GM21825 (cell line): Measurements from ENCODE around the gene OR10H1.
"Not testable (repeated sequence)": the region's sequence is repeated elsewhere in the genome, so short reads cannot be mapped to it uniquely, and the experiment has no call there.

Source experiments
- ATAC-seq: cut with Tn5 transposase; IDR thresholded peaks from one replicate; pipeline ENCODE4 v1.9.1; 2021; ENCODE audit warnings: mild to moderate bottlenecking, moderate library complexity; ENCODE audit not compliant: unreplicated experiment

Gene OR10H1

DNA sequence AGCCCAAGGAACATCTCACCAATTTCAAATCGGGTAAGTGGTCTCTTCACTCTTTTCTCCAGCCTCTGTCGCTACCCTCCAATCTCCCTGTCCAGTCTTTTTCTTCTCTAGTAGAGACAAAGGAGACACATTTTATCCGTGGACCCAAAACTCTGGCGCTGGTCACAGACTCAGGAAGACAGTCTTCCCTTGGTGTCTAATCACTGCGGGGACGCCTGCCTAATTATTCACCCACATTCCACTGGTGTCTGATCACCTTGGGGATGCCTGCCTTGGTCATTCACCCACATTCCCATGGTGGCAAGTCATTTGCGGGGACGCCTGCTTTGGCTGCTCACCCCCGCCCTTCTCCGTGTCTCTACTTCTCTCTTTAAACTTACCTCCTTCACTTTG is 13.8 kb upstream of the OR10H1 start:
- no peak for ATAC-seq

DNA sequence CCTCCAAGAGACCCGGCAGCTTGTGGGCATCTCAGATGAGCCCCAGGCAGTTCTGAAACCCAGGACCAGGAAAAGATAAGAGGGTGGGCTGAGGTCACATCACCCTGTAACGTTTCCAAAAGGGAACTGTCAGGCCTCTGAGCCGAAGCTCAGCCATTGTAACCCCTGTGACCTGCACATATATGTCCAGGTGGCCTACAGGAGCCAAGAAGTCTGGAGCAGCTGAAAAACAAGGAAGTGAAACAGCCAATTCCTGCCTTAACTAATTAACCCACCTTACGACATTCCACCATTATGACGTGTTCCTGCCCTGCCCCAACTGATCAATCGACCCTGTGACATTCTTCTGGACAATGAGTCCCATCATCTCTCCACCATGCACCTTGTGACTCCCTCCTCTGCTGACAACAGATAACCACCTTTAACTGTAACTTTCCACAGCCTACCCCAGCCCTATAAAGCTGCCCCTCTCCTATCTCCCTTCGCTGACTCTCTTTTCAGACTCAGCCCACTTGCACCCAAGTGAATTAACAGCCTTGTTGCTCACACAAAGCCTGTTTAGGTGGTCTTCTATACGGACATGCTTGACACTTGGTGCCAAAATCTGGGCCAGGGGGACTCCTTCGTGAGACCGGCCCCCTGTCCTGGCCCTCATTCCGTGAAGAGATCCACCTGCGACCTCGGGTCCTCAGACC is 13.3 kb upstream of the OR10H1 start:
- not testable (repeated sequence) for ATAC-seq

DNA sequence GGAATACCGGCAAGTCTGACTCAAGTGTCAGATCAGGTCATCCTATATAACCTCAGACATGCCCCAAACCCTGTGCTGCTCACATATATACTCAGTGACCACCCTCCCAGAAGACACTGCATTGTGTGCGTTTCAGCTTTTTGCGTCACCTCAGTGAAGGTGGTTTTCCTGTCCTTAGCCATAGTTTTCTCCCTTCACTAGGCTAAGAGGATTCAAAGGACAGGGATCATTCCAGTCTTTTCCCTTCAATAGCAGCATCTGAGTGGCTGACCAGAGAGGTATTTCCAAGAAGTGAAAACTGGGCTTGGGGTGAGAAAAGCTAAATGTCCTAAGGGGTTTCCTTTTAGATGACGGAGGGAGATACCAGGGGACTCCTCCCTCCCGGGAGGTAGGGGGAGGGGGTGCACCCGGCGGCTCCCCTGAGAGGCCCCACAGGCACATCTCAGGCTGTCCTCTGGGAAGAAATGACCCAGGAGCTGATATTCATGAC is 12.7 kb upstream of the OR10H1 start:
- ATAC-seq, result no peak

DNA sequence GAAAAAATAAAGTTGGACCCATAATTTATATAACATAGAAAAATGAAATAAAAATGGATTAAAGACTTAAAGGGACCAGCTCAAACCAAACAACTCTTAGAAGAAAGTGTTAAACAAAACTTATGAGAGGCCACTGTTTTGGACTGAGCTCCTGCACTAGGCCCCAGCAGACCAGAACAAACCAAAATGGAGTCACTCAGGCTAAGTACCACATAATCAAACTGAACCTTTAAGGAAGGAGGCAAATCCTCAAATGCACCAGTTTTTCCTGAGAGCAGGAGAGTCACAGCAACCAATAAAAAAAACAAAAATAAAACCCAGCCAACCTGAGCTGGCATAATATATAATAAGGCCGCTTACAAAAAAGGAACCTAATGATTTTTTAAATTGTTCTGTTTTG is 10.3 kb upstream of the OR10H1 start:
- ATAC-seq, result no peak

DNA sequence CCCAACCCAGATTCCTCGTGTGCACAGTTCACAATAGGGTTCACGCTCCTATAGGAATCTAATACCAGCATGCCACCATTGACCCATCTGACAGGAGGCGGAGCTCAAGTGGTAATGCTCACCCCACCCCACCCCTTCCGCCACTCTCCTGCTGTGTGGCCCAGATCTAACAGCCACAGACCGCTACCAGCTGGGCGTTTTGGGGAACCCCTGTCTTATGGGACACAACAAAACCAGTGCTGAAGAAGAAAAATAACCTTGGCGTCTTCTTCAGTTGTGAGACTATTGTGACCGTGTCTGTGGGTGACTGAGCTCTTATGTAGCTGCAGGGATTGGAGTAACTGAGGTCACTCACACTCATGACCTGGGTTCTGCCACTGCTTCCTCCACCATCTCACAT is 5.2 kb upstream of the OR10H1 start:
- no peak for ATAC-seq

DNA sequence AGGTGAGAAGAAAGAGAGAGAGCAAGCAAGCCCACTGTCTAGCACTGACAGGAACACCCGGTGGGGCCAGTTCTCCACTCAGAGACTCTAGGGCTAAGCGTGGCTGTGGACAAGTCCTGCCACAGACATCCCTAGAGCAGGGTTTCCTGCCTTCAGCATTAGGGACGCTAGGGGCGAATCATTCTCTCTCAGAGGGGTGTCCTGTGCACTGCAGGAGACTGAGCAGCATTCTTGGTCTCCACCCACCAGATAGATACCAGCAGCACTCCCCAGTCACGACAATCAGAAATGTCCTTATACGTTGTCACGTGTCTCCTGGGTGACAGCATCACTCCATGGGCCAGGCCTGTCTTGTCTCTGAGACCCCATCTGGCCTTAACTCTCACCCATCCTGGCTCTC is 1.5 kb downstream of the OR10H1 start:
- ATAC-seq, result no peak

DNA sequence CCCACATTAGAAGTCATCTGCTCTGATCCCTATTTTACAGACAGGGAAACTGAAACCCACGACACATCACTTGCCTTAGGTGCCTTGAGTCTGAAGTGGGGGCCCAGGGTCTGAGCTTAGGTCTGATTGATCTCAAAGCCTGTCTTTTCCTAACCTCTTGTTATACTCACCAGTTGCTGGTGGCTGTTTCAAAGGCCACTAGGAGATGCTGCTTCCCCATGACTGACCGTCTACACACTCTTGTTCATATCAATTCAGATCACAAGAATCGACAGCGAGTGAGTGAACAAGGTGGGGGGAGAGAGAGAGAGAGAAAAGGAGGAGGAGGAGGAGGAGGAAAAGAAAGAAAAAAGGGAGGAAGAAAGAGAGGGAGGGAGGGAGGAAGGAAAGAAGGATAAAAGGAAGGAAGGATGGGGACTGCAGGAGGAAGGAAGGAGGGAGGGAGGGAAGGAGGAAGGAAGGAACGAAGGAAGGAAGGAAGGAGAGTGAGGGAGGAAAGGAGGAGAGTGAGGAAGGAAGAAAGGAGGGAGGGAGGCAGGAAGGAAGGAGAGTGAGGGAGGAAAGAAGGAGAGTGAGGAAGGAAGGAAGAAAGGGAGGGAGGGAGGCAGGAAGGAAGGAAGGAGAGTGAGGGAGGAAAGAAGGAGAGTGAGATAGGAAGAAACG is 3.3 kb downstream of the OR10H1 start:
- ATAC-seq, result no peak

DNA sequence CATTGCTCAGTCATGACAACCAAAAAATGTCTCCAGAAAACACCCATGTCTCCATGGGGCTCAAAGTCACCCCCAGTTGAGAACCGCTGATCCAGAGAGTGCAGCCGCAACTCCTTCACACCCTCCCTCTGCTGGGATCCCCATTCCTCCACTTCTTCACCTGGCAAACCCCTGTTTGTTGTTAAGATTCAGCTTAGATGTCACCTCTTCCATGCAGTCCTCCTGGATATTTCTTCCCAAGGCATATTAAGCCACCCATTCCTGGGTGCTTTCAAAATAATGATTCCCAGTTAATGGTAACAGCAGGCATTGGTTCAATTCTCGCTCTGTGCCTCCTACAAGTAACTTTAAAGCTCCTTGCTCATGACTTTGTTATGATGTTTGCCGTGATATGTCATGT is 4.0 kb downstream of the OR10H1 start:
- ATAC-seq, result no peak

DNA sequence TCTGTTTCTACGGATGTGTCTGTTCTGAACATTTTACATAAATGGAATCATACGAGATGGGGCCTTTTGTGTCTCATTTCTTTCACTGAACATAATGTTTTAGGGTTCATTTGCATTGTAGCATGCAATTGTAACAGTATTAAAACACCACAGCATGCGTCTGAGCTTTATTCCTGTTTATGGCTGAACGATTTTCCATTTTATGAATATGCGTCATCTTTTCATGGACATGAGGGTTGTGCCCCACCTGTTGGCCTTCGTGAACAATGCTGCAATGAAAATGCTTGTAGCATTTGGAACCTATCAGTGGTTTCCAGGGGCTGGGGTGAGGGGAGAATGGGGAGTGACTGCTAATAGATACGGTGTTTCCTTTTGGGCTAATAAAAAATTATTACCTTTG is 5.1 kb downstream of the OR10H1 start:
- ATAC-seq, result no peak

DNA sequence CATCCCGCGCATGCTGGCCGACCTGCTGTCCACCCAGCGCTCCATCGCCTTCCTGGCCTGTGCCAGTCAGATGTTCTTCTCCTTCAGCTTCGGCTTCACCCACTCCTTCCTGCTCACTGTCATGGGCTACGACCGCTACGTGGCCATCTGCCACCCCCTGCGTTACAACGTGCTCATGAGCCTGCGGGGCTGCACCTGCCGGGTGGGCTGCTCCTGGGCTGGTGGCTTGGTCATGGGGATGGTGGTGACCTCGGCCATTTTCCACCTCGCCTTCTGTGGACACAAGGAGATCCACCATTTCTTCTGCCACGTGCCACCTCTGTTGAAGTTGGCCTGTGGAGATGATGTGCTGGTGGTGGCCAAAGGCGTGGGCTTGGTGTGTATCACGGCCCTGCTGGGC is 21.2 kb downstream of the OR10H1 start:
- ATAC-seq, result not testable (repeated sequence)

DNA sequence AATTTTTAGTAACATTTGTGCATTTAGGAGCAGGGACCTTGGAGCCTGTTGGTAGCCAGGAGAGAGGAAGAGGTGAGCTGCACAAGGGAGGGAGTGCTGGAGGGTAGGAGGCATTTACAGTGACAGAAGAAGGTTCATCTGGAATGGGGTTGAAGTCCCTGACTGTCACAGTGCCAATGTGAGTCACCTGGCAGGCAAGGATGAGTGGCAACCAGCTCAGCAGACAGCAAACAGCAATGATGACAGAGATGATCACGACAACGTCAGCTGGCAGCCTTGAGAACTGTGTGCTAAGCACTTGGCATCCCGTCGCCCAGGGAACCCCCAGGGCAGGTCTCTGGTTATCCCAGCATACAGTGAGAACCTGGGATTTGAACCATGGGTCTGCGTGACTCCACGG is 25.4 kb downstream of the OR10H1 start:
- ATAC-seq, result no peak

DNA sequence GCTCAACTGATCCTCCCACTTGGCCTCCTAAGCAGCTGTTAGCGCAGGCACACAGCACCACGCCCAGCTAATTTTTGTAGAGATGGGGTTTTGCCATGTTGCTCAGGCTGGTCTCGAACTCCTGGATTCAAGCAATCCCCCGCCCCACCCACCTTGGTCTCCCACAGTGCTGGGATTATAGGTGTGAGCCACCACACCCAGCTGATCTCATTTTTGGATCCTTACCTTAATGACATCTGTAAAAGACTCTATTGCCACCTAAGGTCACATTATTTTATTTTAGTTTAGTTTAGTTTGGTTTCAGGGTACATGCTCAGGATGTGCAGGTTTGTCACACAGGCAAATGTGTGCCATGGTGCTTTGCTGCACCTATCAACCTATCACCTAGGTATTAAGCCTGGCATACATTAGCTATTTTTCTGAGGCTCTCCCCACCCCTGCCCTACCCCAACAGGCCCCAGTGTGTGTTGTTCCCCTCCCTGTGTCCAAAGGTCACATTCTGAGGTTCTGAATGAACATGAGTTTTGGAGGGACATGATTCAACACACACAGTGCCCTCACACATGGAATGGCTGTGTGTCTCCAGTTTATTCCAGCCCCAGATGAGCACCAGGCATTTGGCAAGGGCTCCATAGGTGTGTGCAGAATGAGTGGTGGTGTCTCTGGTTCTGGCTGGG is 26.7 kb downstream of the OR10H1 start:
- no peak for ATAC-seq

DNA sequence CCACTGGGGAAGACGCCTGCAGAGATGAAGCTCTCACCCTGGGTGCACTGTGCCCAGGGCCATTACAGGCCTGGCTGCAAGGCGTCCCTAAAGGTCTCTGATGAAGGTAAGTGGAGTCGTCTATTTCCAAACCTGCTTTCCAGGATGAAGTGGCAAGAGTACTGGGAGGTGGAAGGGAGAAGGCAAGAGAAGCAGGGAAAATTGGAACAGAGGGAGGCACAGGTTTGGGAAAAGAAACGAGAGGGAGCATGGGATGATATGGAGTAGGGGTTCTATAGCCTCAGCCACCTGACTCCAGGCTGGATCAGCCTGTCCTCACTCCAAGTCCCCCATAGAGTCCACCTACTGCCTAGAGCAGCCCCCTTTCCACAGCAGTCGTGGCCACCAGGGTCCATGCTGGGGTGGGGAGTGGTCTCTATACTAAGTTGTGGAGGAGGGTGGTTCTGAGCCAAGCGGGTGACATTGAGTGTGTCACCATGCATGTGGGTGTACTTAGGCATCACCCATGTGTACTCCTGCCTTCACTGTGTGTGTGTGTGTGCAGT is 27.8 kb downstream of the OR10H1 start, which contains the start of gene OR10H5:
OR10H5 (plus strand) TSS at position 51 of the 545 bp plus-strand sequence. CDS start 6,388 bp downstream, outside the sequence.
- ATAC-seq, result no peak

DNA sequence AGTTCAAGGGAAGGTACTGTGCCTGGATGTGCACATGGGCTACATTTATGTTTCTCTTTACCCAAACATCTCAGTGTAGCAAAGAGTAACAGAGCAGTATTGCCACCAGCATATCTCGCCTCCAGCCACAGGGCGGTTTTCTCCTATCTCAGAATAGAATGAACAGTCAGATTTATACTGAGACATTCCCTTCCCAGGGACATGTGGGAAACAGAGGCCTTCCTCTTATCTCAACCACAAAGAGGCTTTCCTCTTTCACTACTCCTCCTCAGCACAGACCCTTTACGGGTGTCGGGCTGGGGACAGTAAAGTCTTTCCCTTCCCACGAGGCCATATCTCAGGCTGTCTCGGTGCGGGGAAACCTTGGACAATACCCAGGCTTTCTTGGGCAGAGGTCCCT is 32.6 kb downstream of the OR10H1 start:
- not testable (repeated sequence) for ATAC-seq

DNA sequence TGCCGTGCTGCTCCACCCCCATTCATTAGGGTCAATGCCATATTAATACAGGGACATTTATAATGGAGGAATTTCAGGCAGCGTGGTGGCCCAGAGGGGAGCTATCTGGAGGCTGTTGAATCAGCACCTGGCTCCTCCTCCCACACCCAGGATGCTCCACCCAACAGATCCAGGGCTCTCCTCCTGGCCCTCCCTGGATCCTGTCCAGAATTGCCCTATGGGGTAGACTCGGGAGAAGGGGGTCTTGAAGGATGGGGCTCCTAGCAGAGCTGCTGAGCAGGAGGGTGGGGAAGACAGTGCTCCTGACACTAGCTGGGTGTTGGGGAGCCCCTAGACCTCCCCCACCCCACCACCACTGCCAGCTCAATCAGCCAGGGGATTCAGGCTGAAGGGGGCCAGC is 33.3 kb downstream of the OR10H1 start:
- ATAC-seq, result no peak

DNA sequence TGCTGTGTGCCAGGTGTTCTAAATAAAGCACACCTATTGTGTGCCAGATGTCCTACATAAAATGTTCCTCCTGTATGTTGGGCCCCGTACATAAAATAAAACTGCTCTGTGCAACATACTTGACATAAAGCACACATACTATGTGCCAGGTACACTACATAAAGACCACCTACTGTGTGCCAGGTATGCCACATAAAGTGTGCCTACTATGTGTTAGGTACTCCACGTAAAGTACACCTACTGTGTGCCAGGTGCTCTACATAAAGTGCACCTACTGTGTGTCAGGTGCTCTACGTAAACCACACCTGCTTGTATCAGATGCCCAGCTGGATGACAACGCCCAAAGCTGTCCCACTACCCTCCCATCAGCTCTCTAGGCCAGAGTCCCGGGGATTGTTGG is 33.8 kb downstream of the OR10H1 start:
- no peak for ATAC-seq

DNA sequence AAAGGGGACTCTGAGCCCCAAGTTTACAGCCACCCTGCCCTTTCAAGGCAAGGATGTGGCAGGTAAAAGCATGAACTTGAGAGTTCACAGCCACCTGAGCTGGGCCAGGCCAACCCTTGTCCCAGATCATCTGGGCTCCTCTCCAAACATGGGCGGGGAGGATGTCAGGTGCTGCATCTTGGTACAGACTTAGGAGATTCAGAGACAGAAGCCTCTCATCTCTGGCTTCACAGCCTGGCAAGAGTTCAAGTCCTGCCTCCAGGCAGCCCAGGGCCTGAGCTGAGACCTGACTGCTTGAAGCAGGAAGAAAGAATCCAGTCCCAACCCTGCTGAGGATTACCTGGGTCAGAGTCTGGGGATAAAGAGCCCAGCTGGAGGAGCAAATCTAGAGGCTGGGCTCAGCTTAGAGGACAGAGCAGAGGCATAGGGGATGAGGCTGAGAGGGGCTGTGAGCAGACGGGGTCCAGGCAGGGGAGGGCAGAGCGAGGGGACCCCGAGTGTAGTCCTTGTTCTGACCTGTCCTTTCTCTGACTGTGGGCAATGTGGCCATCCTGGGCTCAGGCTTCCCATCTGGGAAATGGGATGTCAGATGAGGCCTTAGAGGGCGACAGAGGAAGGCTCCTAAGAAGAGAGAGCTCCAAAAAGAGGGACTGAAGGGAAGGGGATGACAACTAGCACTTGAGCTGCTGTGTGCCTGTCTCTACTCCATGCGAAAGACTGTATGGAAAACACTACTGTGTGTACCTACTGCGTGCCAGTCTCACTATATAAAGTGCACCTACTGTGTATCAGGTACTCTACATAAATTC is 34.6 kb downstream of the OR10H1 start:
- no peak for ATAC-seq

DNA sequence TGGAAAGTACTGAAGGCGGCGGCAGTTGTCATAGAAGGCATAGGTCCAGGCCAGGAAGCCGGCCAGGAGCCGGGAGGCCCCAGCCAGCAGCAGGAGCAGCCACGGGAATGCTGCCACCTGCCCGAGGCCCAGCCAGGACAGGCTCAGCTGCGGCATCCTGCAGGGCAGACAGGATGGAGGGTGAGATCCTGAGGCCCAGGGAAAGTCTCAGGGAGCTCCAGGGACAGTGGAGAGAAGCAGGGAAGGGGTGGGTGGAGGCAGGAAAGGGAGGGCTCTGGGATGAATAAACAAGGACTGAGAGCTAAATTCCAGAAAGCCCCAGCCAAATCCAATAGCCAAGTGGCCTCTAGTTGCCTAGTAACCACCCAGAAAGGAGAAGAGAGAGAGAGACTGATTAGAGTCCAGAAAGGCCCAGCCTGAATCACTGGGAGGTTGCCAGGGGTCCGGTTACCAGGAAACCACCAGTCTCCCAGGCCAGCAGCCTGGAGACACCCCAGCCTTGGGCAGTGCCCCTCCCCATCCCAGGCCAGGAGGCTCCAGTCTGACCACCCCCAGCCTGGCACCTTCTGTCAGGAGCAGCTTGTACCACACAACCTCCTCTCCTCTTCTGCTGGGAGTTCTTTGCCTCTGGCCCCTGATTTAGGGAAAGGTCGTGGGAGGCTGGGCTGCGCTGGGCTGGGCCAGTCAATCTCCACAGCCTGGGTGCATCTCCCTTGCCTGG is 35.5 kb downstream of the OR10H1 start:
- no peak for ATAC-seq

DNA sequence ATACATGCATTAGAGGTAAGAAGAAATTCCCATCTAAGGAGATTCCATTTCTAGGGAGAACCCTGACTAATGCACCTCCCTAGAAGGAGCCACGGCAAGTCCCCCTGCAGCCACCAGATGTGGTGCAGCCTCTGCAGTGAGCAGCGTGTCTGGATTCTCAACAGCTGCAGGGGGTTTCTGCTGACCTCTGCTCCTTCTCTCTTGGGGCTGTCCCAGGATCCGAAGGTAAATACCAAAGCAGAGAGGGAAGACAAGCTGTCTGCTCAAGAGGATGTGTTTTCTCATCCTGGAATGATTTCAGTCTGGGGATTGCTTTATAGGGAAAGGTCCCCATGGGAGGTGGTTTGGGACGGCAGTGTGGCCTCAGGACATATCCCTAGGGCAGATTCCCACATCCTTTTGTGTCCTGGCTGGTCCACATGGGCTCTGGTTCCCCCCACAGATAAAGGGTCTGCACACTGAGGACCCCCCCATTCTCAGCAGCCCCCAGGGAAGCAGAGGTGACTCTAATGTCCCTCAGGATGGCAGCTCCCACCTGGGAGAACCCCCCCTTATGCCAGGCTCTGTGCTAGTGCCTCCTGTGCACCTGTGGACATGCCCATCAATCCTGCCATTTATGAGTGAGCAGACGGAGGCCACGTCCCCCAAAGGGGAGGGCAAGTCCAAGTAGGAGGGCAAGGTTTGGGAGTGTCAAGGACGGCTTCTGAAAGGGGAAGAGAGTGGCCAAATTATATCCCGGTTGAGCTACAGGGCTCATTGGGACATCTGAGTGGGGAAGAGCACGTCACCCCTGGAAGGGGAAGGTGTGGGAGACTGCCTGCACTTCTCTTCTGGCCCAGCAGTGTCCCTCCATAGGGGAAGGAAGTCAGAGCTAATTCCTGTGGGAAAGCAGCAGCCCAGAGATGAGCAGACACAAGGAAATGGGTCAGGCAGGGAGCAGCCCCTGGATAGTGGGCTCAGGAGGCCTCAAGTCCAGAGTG is 38.2 kb downstream of the OR10H1 start:
- ATAC-seq, result no peak
